ENCODE data around the gene HELLS.
"Not testable (repeated sequence)": the region's sequence is repeated elsewhere in the genome, so short reads cannot be mapped to it uniquely, and the experiment has no call there.

Gene HELLS

DNA sequence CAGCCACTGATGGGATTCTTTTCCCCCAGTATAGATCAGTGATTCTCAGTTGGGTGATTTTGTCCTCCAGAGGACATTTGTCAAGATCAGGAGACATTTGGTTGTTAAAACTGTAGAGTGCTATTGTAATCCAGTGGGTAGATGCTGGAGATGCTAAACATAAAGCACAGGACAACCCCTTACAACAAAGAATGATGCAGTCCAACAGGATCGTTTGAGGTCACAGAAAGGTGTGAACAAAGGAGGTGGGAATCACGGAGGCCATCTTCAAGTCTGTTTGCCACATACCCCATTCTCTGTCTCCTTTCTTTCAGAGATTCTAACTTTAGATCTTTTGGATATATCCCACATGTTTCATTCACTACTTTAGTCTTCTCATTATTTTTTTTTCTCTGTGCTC lies 69.0 kb downstream of the HELLS start:
- no peaks in the 10 kb centered on the region for H3K4me1 ChIP-seq (ENCODE audit: insufficient read depth, low read length)
- no peaks in the 10 kb centered on the region for H3K9me3 ChIP-seq (ENCODE audit: low read length)
- no peak overlapping the region for H3K27ac ChIP-seq (ENCODE audit: low read depth, low read length)
- H3K4me3 ChIP-seq (ENCODE audit: low read depth in 1 of 2, low read length in 2 of 2), result no peak overlapping the region
- H3K27me3 ChIP-seq (ENCODE audit: control insufficient read depth in 1 of 2, insufficient read depth in 2 of 2, low read length in 2 of 2), result no peaks in the 10 kb centered on the region
- H3K36me3 ChIP-seq (ENCODE audit: insufficient read depth, low read length), result no peaks in the 10 kb centered on the region
- no peak overlapping the region for H3K9ac ChIP-seq (ENCODE audit: low read length)

DNA sequence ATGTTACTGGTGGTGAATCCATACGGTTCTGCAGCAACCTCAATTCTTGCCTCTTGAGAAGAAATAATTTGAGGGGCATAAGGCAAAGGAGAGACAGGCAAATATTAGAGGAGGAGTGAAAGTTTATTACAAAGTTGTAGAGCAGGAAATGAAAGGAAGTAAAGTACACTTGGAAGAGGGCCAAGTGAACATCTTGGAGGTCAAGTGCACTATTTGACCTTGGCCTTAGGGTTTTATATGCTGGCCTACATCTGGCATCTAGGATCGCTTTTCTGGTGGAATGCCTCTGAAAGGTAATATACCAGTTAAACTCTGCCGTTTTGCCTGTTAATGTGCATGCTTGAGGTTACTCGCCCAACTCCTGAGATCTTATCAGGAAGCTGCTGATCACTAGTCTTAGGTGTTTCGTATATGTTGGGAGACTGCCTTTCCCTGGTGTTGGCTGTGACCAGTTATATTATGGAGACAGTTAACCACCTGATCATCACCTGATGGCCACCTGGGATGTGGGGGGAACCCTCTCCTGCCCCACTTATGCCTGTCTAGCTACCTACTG lies 71.9 kb downstream of the HELLS start:
- Histone ChIP-seq H3K36me3 (ENCODE audit: insufficient read depth, low read length) (no peaks in the 10 kb centered on the region), H3K27me3 (ENCODE audit: control insufficient read depth in 1 of 2, insufficient read depth in 2 of 2, low read length in 2 of 2) (no peaks in the 10 kb centered on the region), H3K4me1 (ENCODE audit: insufficient read depth, low read length) (no peaks in the 10 kb centered on the region), H3K9ac (ENCODE audit: low read length) (no peak overlapping the region), H3K4me3 (ENCODE audit: low read depth in 1 of 2, low read length in 2 of 2) (no peak overlapping the region), H3K27ac (ENCODE audit: low read depth, low read length) (no peak overlapping the region), H3K9me3 (ENCODE audit: low read length) (no peaks in the 10 kb centered on the region)

DNA sequence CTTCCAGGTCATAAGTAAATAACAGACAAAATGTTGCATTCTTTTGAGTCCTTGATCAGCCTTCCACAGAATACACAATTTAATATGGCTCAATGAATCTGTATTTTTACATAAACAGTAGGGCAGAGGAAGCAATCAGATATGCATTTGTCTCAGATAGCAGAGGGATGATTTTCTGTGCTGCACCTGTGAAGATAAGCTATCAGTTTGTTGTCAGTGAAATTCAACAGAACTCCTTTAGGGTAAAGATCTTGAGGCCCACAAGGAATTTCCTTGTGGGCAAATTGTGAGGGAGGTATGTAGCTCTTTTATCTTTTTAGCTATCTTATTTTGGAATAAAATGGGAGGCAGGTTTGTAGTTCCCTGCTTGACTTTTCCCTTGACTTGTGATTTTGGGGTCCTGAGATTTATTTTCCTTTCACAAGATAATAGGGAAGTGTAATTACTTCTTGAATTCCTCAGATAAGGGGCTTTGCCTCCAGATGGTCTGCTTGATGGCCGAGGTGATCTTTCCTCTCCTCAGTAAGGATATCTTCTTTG lies 77.1 kb downstream of the HELLS start:
- no peaks in the 10 kb centered on the region for H3K36me3 ChIP-seq (ENCODE audit: insufficient read depth, low read length)
- no peaks in the 10 kb centered on the region for H3K4me1 ChIP-seq (ENCODE audit: insufficient read depth, low read length)
- no peaks in the 10 kb centered on the region for H3K27me3 ChIP-seq (ENCODE audit: control insufficient read depth in 1 of 2, insufficient read depth in 2 of 2, low read length in 2 of 2)
- no peak overlapping the region for H3K9ac ChIP-seq (ENCODE audit: low read length)
- H3K27ac ChIP-seq (ENCODE audit: low read depth, low read length), result no peak overlapping the region
- no peaks in the 10 kb centered on the region for H3K9me3 ChIP-seq (ENCODE audit: low read length)
- H3K4me3 ChIP-seq (ENCODE audit: low read depth in 1 of 2, low read length in 2 of 2), result no peak overlapping the region

DNA sequence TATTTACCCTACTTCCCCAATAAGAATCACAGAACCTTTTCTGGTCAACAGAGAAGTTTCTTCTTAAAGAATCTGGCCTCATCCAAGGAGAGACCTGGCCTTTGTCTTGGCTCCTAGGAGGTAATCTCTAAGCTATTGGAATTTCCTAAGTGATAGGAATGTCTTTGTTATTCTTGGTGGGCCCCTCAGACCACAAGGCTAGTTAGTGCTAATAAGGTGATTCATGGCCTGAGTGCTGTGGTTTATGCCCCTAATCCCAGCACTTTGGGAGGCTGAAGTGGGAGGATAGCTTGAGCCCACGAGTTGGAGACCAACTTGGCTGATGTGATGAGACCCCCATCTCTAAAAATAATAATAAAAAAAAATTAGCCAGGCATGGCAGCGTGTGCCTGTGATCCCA lies 78.0 kb downstream of the HELLS start:
- H3K4me1 ChIP-seq (ENCODE audit: insufficient read depth, low read length), result no peaks in the 10 kb centered on the region

DNA sequence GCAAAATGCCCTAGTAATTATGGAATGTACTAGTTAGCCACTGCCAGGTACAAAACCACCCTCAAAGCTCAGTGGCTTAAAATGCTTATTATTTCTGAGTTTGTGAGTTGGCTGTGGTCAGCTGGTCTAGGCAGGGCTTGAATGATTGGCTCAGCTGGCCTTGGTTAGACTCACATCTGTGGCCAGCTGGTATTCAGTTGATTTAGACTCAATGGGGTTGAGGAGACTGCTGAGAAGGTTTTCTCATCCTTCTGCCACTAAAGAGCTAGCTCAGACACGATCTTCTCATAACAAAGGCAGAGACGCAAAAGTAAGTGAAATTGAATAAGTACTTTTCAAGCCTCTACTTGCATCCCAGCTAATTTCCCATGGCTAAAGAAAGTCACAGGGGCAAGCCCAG lies 80.9 kb downstream of the HELLS start:
- Histone ChIP-seq H3K27ac (ENCODE audit: low read depth, low read length) (no peak overlapping the region), H3K9me3 (ENCODE audit: low read length) (no peaks in the 10 kb centered on the region), H3K36me3 (ENCODE audit: insufficient read depth, low read length) (no peaks in the 10 kb centered on the region), H3K9ac (ENCODE audit: low read length) (no peak overlapping the region), H3K4me3 (ENCODE audit: low read depth in 1 of 2, low read length in 2 of 2) (no peak overlapping the region), H3K27me3 (ENCODE audit: control insufficient read depth in 1 of 2, insufficient read depth in 2 of 2, low read length in 2 of 2) (no peaks in the 10 kb centered on the region), H3K4me1 (ENCODE audit: insufficient read depth, low read length) (no peaks in the 10 kb centered on the region)

More for the DNA sequence above, 78.0 kb downstream of the HELLS start:
- H3K27ac ChIP-seq (ENCODE audit: low read depth, low read length), result no peak overlapping the region
- H3K4me3 ChIP-seq (ENCODE audit: low read depth in 1 of 2, low read length in 2 of 2), result no peak overlapping the region
- H3K27me3 ChIP-seq (ENCODE audit: control insufficient read depth in 1 of 2, insufficient read depth in 2 of 2, low read length in 2 of 2), result no peaks in the 10 kb centered on the region
- H3K9me3 ChIP-seq (ENCODE audit: low read length), result no peaks in the 10 kb centered on the region
- H3K36me3 ChIP-seq (ENCODE audit: insufficient read depth, low read length), result no peaks in the 10 kb centered on the region
- H3K9ac ChIP-seq (ENCODE audit: low read length), result no peak overlapping the region

DNA sequence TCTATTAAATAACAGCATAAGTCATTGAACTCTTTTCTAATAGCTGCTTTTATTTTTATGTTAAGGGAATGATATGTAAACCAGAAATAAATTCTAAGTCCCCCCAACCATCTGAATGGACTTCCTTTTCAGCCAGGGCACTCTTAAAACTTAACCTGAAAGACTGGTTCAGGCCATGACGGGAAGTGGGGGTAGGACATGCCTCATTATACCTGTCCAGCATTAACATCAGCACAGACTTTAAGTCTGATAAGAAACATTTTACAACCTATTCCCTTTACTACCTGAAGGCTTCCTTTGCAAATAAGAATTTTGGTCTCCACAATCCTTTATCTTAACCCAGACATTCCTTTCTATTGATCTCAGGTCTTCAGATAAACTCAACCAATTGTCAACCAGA lies 81.9 kb downstream of the HELLS start:
- H3K4me3 ChIP-seq (ENCODE audit: low read depth in 1 of 2, low read length in 2 of 2), result no peak overlapping the region
- H3K4me1 ChIP-seq (ENCODE audit: insufficient read depth, low read length), result no peaks in the 10 kb centered on the region
- no peaks in the 10 kb centered on the region for H3K9me3 ChIP-seq (ENCODE audit: low read length)
- H3K36me3 ChIP-seq (ENCODE audit: insufficient read depth, low read length), result no peaks in the 10 kb centered on the region
- H3K27me3 ChIP-seq (ENCODE audit: control insufficient read depth in 1 of 2, insufficient read depth in 2 of 2, low read length in 2 of 2), result no peaks in the 10 kb centered on the region
- no peak overlapping the region for H3K27ac ChIP-seq (ENCODE audit: low read depth, low read length)
- no peak overlapping the region for H3K9ac ChIP-seq (ENCODE audit: low read length)

DNA sequence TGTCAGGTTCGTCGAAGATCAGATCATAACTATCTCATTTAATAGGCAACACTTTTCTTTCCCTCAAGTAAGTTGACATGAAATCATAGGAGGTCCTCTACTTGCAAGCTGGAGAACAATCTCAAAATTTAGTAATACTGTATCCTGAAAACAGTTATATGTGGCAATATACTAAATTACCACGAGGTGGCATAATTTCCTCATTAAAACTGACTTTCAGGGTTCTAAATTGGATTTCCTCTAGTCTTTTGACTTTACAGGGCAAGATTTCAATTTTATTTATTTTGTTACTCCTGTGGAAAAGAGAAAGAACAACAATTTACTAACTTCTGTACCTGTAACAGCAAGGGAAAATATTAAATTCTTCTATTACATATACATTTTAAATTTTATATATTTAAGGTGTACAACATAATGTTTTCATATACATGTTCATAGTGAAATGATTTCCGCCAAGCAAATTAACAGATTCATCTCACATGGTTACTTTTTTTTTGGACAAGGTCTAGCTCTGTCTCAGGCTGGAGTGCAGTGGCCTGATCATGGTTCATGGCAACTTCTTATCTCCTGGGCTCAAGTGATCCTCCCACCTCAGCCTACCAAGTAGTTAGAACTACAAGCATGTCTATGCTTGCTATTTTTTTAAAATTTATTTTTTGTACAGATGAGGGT lies 84.6 kb downstream of the HELLS start:
- H3K27me3 ChIP-seq (ENCODE audit: control insufficient read depth in 1 of 2, insufficient read depth in 2 of 2, low read length in 2 of 2), result no peaks in the 10 kb centered on the region

DNA sequence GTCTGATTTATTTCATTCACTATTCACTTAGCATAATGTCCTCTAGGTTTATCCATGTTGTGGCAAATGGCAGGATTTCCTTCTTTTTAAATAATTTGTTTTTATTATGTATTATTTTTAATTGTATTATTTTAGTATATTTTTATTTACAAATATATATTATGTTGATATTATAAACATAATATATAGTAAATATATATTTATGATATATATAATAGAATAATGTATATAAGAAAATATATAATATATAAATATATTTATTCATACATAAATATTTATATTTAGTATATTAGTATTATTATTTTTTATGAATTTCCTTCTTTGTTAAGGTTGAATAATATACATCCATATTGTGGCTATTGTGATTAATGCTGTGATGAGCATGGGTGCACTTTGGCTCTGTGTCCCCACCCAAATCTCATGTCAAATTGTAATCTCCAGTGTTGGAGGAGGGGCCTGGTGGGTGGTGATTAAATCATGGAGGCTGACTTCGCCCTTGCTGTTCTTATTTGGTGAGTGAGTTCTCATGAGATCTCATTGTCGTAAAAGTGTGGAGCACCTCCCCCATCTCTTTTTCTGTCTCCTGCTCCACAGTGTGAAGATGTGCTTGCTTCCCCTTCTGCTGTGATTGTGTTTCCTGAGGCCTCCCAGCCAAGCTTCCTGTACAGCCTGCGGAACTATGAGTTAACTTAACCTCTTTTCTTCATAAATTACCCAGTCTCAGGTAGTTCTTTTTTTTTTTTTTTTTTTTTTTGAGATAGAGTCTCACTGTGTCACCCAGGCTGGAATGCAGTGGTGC lies 85.7 kb downstream of the HELLS start:
- no peaks in the 10 kb centered on the region for H3K36me3 ChIP-seq (ENCODE audit: insufficient read depth, low read length)
- no peak overlapping the region for H3K27ac ChIP-seq (ENCODE audit: low read depth, low read length)
- no peaks in the 10 kb centered on the region for H3K27me3 ChIP-seq (ENCODE audit: control insufficient read depth in 1 of 2, insufficient read depth in 2 of 2, low read length in 2 of 2)
- H3K9me3 ChIP-seq (ENCODE audit: low read length), result no peaks in the 10 kb centered on the region
- no peaks in the 10 kb centered on the region for H3K4me1 ChIP-seq (ENCODE audit: insufficient read depth, low read length)
- H3K4me3 ChIP-seq (ENCODE audit: low read depth in 1 of 2, low read length in 2 of 2), result no peak overlapping the region
- no peak overlapping the region for H3K9ac ChIP-seq (ENCODE audit: low read length)

More for the DNA sequence above, 84.6 kb downstream of the HELLS start:
- Histone ChIP-seq H3K4me1 (ENCODE audit: insufficient read depth, low read length) (no peaks in the 10 kb centered on the region), H3K9ac (ENCODE audit: low read length) (no peak overlapping the region), H3K4me3 (ENCODE audit: low read depth in 1 of 2, low read length in 2 of 2) (no peak overlapping the region), H3K36me3 (ENCODE audit: insufficient read depth, low read length) (no peaks in the 10 kb centered on the region), H3K27ac (ENCODE audit: low read depth, low read length) (no peak overlapping the region), H3K9me3 (ENCODE audit: low read length) (no peaks in the 10 kb centered on the region)

DNA sequence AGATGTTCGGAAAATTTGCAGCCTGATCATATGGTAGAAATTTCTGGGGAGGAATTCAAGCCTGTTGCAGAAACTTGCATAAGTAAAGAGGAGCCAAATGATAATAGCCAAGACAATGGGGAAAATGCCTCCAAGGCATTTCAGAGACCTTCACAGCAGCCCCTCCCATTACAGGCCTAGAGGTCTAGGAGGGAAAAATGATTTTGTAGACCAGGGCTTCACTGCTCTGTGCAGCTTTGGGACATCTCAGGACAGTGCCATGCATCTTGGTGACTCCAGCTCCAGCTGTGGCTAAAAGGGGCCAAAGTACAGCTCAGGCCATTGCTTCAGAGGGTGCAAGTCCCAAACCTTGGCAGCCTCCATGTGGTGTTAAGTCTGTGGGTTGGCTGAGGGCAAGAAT lies 87.4 kb downstream of the HELLS start:
- H3K27ac ChIP-seq (ENCODE audit: low read depth, low read length), result no peak overlapping the region
- H3K9ac ChIP-seq (ENCODE audit: low read length), result no peak overlapping the region
- no peaks in the 10 kb centered on the region for H3K27me3 ChIP-seq (ENCODE audit: control insufficient read depth in 1 of 2, insufficient read depth in 2 of 2, low read length in 2 of 2)
- H3K4me3 ChIP-seq (ENCODE audit: low read depth in 1 of 2, low read length in 2 of 2), result no peak overlapping the region
- H3K4me1 ChIP-seq (ENCODE audit: insufficient read depth, low read length), result no peaks in the 10 kb centered on the region
- no peaks in the 10 kb centered on the region for H3K9me3 ChIP-seq (ENCODE audit: low read length)
- H3K36me3 ChIP-seq (ENCODE audit: insufficient read depth, low read length), result no peaks in the 10 kb centered on the region

DNA sequence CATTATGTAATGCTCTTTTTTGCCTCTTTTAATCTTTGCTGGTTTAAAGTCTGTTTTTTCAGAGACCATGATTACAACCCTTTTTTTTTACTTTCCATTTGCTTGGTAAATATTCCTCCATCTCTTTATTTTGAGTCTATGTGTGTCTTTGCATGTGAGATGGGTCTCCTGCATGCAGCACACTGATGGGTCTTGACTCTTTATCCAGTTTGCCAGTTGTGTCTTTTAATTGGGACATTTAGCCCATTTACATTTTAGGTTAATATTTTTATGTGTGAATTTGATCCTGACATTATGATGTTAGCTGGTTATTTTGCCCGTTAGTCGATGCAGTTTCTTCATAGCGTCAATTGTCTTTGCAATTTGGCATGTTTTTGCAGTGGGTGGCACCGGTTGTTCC lies 92.5 kb downstream of the HELLS start:
- H3K27ac ChIP-seq (ENCODE audit: low read depth, low read length); H3K4me1 ChIP-seq (ENCODE audit: insufficient read depth, low read length); H3K36me3 ChIP-seq (ENCODE audit: insufficient read depth, low read length); H3K9ac ChIP-seq (ENCODE audit: low read length); H3K9me3 ChIP-seq (ENCODE audit: low read length); H3K27me3 ChIP-seq (ENCODE audit: control insufficient read depth in 1 of 2, insufficient read depth in 2 of 2, low read length in 2 of 2); H3K4me3 ChIP-seq (ENCODE audit: low read depth in 1 of 2, low read length in 2 of 2): not testable (repeated sequence)

DNA sequence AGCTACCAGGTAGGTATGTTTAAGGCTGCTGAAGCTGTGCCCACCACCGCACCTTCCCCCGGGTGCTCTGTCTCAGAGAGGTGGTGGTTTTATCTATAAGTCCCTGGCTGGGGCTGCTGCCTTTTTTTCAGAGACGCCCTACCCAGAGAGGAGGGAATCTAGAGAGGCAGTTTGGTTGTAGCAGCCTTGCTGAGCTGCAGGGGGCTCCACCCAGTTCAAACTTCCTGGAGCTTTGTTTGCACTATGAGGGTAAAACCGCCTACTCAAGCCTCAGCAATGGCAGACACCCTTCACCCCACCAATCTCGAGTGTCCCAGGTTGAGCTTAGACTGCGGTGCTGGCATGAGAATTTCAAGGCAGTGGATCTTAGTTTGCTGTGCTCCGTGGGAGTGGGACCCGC lies 94.3 kb downstream of the HELLS start:
- Histone ChIP-seq H3K27ac (ENCODE audit: low read depth, low read length) (no peak overlapping the region), H3K36me3 (ENCODE audit: insufficient read depth, low read length) (no peaks in the 10 kb centered on the region)

More for the DNA sequence above, 94.3 kb downstream of the HELLS start:
- Histone ChIP-seq H3K4me1 (ENCODE audit: insufficient read depth, low read length) (no peaks in the 10 kb centered on the region), H3K27me3 (ENCODE audit: control insufficient read depth in 1 of 2, insufficient read depth in 2 of 2, low read length in 2 of 2) (no peaks in the 10 kb centered on the region), H3K9ac (ENCODE audit: low read length) (no peak overlapping the region), H3K4me3 (ENCODE audit: low read depth in 1 of 2, low read length in 2 of 2) (no peak overlapping the region), H3K9me3 (ENCODE audit: low read length) (no peaks in the 10 kb centered on the region)

Measured in muscle layer of colon (tissue), 2 donors.